ENCODE measurements around the gene CFAP61.
A peak's percentile ranks its signal among the peaks of the same experiment; 100 is the strongest.
"Not testable (repeated sequence)": the region's sequence is repeated elsewhere in the genome, so short reads cannot be mapped to it uniquely, and the experiment has no call there.

CFAP61 gene

DNA sequence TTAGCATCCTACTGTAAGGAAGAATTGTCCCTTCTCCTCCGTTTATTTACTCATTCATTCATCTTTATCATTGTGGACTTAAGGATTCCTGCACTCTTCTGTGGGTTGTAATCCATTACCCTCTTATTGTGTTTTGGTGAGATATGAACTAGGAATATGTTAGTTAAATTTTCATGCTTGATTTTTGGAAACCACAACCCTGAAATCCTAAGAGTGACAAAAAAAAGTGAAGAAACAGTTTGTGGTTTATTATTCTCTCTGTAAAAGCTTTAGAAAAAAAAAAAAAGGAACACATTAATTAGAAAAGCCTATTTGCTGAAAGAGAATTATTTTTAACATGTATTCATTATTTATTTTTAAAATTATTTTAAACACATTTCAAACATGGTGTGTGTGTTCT lies 278.8 kb downstream of the CFAP61 start:
- DNase-seq (ENCODE audit: low spot score), result no peak

- no peak for DNase-seq (ENCODE audit: low spot score)
These were observed 279.5 kb downstream of the CFAP61 start for GRCh38 chr20:20331817-20332216.

DNA sequence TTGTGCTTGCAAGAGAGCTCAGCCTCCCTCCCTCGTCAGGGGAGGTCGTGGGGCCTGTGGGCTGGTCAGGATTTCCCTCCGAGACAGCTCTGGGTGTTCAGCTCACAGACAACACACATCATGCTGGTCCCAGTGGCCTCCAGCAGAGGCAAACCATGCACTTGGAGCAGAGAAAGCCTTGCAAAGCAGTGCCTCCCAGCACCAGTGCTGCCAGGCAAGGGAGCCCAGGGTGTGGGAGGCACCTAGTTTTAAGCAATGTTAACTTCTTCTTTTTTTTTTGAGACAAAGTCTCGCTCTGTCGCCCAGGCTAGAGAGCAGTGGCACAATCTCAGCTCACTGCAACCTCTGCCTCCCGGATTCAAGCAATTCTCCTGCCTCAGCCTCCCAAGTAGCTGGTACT lies 281.5 kb downstream of the CFAP61 start:
- DNase-seq (ENCODE audit: low spot score), result no peak

DNA sequence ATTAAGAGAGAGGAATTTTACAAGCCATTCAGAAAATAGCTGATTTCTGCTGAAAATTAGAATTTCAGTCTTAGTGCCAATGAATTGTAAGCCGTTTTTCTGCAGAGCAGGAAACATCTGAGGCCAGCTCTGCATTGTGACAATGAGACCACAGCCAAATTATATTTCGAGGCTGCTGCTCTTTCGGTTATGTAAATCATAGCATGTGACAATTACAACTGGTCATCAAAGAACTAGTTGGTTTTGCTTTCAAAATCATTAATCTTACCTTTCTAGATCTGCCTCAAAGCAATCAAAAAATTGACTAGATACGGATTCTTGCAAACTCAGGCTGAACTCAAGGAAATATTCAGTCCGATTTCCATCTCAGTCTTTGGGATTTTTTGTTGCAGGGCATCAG lies 282.2 kb downstream of the CFAP61 start:
- no peak for DNase-seq (ENCODE audit: low spot score)

DNA sequence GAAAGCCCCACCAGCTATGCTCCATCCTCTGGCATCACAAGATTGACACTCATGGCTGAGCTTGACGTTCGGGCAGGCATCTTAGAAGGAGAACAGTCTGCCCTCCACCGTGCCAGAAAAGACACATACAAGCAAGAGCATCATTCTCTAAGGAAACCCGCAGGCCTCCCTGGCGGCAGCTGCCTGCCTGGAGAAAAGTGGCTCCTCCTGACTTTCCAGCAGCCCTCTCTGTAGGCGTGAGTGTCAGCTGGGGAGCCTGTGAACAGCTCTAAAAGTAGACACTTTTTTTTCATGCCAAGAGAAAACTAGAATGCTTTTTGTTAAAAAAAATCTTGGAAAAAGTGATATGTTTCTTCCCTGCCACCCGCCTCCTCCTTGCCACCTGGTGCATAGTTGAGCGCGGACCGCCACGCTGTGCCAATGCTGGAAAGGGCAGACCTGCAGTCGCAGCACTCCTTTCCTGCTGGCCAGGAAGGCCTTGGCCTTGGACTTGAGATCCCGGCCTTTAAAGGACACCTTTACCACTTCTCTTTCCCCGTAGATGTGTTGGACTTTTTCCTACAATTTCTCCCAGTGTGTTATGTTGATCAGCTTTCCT lies 285.9 kb downstream of the CFAP61 start:
- DNase-seq (ENCODE audit: low spot score), result no peak

GRCh38 chr20:20340443-20340842 lies 288.1 kb downstream of the CFAP61 start:
- DNase-seq (ENCODE audit: low spot score), result no peak

DNA sequence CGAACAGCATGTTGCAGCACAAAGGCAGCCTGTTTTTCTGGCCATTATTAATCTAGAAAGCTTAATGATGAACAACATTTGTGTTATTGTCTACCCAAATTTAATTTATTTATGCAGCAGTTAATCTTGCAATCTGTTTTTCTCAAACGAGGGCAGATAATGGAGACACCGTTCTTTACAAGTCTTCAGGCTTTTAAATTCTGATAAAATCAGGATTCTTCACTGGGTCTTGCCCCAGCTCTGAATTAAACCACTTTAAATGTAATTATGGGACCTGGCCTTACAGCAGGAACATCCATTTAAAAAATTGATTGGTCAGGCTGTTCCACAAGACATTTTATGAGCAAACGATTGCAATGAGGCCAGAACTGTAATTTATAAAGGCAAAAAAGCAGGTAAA lies 289.0 kb downstream of the CFAP61 start:
- DNase-seq (ENCODE audit: low spot score), result no peak

DNA sequence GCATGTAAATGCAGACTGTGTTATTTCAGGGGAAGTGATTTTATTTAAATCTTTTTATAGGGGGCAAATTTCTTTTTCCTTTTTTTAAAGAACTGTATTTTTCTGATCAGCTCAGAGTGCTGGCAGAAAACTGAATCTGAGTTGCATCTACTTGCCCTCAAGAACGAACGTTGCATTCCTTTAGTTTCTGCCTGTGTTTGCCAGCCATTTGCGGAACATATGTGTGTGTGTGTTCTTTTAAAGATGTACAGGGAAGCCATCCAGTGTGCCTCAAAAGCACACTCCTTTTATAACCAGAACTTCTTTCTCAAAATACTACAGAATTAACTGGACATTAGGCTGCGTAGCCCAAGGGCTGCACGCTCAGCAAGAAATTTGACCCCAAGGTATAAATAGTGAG lies 289.7 kb downstream of the CFAP61 start:
- DNase-seq (ENCODE audit: low spot score), result no peak

DNA sequence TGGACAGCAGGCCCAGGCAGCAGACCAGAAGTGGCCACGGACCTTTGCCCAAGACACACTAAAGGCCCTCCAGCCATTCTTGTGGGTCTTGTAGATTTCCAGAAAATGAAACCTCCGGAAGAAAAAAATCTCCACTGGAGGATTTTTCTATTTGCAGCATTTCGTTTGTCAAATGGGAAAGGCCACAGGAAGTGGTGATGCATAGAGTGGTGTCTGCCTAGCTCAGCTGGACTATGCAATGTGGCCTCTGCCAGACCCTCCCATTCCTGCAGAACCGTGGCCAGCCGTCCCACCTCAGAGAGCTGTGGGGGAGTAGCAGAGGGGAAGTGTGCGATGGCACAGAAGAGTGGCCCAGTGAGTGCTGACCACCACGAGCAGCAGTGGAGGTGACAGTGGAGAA lies 291.6 kb downstream of the CFAP61 start:
- DNase-seq (ENCODE audit: low spot score), result no peak

DNA sequence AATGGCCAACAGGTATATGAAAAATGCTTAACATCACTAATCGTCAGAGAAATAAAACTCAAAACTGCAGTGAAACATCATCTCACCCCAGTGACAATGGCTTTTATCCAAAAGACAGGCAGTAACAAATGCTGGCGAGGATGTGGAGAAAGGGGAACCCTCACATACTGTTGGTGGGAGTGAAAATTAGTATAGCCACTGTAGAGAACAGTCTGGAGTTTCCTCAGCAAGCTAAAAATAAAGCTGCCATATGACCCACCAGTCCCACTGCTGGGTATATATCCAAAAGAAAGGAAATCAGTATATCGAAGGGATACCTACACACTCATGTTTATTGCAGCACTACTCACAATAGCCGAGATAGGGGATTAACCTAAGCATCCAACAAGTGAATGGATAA lies 292.1 kb downstream of the CFAP61 start:
- no peak for DNase-seq (ENCODE audit: low spot score)

DNA sequence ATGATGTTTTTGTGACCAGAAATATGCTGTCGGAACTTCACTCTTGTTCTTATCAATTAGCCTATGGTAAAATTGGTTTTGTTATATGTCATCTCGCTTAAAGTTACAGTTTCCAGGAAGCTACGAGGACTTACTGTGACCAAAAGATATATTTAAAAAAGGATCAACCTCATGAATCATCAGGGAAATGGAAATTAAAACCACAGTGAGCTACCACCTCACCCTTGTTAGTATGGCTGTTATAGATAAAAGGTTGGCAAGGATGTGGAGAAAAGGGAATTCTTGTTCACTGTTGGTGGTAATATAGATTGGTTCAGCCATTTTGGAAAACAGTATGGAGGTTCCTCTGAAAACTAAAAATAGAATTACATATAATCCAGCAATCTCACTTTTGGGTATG lies 301.2 kb downstream of the CFAP61 start:
- DNase-seq (ENCODE audit: low spot score), result no peak

DNA sequence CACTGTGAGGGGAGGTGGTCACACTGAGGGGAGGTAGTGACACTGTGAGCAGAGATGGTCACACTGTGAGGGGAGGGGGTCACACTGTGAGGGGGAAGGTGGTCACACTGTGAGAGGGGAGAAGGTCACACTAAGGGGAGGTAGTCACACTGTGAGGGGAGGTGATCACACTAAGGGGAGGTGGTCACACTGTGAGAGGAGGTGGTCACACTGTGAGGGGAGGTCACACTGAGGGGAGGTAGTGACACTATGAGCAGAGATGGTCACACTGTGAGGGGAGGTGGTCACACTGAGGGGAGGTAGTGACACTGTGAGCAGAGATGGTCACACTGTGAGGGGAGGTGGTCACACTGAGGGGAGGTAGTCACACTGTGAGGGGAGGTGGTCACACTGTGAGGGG lies 303.2 kb downstream of the CFAP61 start:
- DNase-seq (ENCODE audit: low spot score), result not testable (repeated sequence)

DNA sequence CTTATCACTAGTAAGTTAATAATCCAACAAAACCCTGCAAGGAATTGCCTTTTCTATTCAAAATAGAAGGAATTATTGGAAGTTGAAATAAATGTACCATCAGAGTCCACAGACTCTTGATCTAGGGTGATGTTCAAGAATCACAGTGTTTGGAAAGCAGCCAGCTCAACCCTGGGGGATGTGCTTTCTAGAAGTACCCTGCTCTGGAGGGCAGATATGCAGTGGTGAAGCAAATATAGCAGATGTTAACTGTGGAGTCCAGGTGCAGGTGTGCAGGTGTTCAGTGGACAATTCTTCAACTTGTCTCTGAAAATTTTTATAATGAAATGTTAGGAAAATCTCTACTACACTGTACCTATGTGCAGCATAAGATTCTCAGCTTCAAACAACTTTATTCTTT lies 306.5 kb downstream of the CFAP61 start:
- DNase-seq (ENCODE audit: low spot score), result no peak

DNA sequence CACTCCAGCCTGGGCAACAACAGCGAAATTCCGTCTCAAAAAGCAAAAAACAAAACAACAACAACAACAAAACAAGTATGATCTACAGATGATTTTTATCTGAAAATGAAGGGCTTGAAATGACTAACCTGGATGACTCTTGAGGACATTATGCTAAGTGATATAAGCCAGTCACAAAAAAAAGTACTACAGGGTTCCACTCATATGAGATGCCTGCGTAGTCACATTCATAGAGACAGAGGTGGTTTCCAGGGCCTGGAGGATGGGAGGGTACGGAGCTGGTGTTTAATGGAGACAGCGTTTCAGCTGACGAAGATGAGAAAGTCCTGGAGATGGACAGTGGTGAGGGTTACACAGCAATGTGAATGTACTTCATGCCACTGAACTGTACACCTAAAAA lies 307.3 kb downstream of the CFAP61 start:
- no peak for DNase-seq (ENCODE audit: low spot score)

DNA sequence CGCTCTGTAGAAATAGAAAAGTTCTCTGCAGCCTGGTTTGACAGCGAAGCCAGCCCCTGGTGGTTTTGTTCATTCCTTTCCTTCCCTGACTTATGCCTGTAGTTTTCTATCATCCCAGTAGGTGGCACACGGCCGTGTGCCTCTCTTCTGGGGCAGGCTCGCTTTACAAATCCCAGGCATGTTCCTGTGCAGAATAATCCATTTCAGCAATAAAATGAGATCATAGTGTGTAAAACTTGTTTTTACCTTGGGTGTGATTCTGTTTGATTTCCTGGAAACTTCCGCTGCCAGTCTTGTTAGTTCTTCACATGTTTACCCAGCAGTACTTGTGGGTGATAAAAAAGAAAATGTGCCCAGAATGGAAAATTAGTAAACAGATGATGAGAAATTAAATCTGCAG lies 308.1 kb downstream of the CFAP61 start:
- peak; percentile 85 for DNase-seq (ENCODE audit: low spot score)

DNA sequence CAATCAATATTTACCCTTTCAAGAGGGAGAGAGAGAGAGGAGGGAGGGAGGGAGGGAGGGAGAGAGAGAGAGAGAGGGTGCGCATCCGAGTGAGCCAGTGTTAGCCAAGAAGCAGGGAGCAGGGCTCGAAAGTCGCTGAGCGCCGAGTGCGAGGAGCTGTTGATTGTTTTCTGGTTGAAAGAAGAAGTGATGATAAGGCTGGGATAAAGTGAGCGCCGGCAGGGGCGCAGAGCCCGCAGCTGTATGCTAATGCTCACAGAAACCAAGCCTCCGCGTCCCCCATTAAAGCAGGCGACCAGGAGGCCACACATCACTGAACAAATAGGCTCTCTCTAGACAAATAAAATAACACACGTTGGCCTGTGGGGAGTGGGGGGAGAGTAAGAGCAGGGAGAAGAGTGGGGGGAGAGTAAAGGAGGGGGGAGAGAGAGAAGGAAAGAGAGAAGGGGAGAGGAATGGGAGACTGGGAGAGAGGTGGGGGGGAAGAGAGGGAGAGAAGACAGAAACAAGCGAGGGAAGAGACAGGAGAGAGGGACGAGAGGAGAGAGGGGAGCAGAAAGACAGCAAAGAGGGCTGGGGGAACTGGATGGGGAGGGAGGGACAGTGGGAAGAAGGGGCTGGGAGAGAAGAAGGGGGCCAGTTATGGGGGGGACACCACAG lies 310.6 kb downstream of the CFAP61 start:
- no peak for DNase-seq (ENCODE audit: low spot score)

DNA sequence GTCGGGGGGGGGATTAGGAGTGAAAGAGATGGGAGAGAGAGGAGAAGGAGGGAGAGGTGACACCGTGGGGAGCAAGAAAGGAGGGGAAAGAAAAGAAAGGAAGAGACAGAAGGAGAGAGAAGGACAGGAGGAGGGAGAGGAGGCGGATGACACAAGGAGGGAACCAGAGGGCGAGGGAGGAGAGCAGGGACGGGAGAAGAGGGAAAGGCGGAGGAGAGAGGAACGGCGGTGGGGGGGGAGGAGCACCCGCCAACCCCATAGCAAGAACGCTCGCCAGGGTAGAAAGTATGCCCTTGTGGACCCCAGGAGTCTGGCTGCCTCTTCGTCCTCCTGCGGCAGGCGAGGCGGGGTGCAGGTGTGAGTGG lies 311.1 kb downstream of the CFAP61 start:
- DNase-seq (ENCODE audit: low spot score), result no peak

- no peak for DNase-seq (ENCODE audit: low spot score)
These were observed 311.7 kb downstream of the CFAP61 start for GRCh38 chr20:20363799-20364592.

DNA sequence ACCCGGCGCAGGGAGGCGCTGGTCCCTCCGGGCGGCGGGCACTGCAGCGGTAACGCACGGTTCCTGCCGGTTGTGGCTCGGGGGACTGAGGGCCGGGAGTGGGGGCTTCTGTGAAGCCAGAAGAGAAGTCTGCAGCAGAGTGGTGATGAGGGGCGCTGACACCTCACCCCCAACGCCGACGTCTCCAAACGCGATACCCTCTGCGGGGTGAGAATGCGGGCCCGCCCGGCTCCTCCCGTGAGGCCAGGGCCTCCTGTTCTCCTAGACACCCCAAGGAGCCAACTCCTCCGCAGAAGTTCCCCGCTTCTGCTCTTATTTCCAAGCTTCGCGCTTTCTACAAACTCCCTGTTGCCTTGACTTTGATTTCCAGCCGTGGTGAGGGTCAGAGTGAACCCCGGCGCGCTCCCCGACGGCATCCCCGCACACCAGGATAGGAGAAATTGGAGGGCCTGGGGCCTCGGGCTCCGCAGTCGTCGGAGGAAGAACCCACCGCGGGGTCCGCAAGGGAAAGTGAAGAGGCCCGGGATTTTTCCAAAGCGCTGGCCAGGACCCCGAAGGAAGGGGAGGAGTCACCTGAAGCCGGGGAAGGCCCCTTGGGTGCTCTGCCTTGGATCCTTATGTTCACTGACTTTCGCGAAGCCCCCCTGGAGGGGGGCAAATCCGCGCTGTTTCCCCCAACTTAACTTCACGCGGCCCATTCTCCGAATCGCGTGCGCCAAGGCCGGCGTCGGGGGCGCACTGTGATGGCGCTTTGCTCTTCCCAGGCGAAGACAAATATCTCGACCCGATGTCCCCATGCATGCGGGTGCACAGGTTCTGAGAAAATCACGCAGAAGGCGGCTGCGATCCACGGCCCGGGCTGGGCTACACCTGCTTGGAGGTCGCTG lies 312.5 kb downstream of the CFAP61 start:
- DNase-seq (ENCODE audit: low spot score), result no peak

DNA sequence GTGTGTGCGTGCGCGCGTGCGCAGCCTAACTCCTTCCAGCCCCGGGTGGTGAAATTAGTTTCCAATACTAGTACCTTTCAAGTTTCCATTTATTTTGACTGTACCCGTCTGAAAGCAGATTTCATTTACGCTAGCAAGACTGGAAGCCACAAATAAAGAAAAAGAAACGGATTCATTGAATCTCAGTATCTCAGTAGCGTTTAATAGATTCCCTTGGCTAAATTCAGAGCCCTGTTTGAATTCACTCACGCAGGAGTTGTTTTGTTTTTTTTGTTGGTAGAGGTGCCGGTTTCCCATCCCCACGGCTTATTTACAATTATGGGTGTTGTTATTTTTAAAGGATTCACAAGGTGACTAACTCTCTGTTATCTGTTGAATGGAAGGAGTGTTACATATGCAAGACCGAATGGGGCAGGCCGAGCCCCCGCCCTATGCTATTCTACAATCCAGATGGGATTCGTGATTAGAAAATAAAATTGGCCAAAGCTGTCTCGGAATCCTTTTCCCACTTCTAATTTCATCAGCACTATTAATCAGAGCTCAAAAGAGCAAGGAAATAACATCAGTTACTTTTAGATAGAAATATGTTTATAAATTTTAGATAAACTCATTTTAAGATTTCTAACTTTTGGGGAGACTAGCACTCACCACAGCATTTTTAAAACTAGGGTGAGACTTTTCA lies 313.3 kb downstream of the CFAP61 start:
- no peak for DNase-seq (ENCODE audit: low spot score)

- no peak for DNase-seq (ENCODE audit: low spot score)
These were observed 314.2 kb downstream of the CFAP61 start for GRCh38 chr20:20366551-20366875.
